HG02943 (cell line): ENCODE measurements around the gene AP5B1.
"Not testable (repeated sequence)": the region's sequence is repeated elsewhere in the genome, so short reads cannot be mapped to it uniquely, and the experiment has no call there.

Experiments used
- ATAC-seq: cut with Tn5 transposase; IDR thresholded peaks from one replicate; pipeline ENCODE4 v1.9.1; 2021; ENCODE audit warnings: mild to moderate bottlenecking, low read depth, moderate library complexity; ENCODE audit not compliant: unreplicated experiment

AP5B1 gene

DNA sequence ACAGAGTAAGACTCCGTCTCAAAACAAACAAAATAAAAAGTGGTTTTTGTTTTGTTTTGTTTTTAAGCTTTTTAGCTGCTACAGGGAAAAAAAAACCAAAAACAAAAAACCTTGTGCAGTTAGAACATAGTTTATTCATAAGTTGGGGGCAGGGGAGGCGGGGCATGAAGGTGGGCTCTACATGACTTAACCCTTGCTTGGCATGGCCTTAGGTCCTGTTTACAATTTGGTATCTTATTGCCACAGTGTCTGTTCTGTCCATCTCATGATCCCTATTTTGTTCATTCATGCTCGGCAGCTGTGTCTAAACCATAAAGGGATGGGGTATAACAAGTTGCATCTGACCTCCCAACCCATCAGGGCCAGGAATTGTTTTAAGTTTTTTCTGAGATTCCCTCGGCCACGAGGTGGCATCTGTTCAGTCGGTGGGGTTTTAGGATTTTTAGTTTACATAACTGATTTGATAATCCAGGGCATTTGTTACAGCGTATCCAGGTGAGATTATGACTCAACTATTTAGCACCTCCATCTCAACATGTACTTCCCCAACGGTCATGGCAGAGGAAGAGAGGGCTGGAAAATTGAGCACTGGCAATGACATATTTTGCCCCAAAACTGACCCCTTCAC lies 6.9 kb downstream of the AP5B1 start:
- no peak for ATAC-seq

DNA sequence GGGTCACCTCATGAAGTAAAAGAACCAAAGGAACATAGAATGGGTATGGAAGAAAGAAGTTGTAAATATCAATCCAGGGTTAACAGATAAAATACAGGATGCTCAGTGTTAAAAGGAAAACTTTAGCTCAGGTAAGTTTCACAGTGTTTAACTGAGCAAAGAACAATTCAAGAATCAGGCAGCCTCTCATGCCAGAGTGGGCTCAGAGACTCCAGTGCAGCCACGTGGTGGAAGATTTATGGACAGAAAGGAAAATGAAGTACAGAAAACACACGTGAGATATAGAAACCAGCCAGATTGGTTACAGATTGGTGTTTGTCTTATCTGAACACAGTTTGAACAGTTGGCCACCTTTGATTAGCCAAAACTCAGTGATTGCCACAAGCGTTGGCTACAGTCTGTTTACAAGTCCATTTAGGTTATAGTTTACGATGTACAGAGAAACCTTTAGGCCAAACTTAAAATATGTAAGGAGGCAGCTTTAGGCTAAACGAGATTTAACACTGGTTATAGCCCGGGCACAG lies 9.1 kb downstream of the AP5B1 start:
- ATAC-seq: no peak

DNA sequence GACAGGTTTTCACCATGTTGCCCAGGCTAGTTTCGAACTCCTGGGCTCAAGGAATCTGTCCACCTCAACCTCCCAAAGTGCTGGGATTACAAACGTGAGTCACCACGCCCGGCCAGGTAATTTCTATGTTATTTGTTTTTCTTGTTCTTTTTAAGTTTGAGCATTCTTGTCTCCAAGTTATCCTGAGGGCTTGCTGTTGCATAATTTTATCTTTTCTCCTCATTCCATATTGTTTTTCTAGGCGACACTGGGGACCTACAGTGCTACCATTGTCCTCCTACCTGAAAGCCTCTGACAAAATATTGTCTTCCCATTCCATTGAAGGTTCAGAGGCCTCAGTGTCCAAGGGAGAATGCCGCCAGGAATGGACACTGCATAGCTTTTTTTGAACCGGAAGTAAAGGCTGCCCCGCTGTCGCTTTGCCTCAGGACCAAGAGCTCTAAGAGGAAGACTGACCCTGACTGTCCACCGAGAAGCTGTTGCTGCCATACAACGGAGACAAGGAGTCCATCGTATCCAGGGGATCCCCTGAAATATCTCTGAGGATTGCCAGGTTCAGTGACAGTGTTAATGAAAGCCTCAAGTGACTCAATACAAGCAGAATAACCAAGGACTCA lies 9.7 kb downstream of the AP5B1 start:
- no peak for ATAC-seq

DNA sequence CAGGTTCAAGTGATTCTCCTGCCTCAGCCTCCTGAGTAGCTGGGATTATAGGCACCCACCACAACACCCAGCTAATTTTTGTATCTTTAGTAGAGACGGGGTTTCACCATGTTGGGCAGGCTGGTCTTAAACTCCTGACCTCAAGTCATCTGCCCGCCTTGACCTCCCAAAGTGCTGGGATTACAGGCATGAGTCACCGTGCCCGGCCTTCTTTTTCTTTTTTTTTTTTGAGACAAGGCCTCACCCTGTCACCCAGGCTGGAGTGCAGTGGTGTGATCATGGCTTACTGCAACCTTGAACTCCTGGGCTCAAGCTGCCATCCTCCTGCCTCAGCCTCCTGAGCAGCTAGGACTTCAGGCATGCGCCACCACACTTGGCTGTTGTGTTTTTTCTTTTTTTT lies 13.0 kb downstream of the AP5B1 start:
- not testable (repeated sequence) for ATAC-seq

DNA sequence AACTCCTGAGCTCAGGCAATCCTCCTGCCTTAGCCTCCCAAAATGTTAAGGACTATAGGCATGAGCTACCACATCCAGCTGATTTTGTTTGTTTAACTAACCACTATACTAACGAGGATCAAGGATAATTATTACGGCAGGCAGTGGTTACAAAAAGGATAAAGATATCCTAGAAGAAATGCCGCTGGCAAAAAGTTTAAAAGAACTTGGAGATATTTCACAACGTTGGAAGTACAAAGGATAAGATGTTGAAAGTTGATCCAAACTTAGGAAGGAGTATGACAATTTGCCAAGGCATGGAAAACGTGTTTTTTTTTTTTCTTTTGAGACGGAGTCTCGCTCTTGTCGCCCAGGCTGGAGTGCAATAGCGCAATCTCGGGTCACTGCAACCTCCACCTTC lies 13.4 kb downstream of the AP5B1 start:
- no peak for ATAC-seq

DNA sequence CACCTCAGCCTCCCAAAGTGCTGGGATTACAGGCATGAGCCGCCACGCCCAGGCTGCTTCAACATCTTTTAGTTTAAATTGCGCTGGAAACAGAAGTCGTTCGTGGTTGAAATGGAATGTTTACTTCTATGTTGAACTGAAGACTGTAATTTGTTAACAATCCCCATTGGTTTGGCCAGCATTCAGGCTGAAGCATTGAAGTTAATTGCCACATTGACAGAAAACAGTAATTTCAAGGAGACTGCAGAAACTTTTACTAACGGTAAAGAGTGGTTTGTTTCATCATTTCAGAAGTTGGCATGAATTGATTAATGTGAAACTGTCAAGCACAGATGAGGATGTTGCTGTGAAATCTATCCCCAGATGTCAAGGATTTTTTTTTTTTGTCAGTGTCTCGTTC lies 14.2 kb downstream of the AP5B1 start:
- no peak for ATAC-seq

DNA sequence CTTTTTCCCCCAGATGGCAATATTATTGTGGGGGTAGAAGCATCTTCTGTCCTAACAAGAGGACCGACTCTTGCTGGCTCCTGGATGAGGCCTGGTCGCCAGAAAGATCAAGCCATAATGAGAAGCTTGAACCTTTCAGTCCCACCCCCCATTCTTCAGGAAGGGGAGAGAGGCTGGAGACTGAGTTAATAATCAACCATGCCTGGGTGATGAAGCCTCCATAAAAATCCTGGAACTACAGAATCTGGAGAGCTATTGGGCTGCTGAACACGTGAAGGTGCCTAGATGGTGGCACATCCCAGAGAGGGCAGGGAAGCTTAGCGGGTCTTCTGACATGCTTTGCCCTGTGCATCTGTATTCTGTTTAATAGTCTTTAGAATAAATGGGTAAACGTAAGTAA lies 16.3 kb downstream of the AP5B1 start:
- ATAC-seq: no peak

DNA sequence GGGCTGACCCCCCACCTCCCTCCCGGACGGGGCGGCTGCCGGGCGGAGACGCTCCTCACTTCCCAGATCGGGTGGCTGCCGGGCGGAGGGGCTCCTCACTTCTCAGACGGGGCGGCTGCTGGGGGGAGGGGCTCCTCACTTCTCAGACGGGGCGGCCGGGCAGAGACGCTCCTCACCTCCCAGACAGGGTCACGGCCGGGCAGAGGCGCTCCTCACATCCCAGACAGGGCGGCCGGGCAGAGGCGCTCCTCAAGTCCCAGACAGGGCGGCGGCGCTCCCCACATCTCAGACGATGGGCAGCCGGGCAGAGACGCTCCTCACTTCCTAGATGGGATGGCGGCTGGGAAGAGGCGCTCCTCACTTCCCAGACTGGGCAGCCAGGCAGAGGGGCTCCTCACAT lies 18.0 kb downstream of the AP5B1 start:
- ATAC-seq: not testable (repeated sequence)

DNA sequence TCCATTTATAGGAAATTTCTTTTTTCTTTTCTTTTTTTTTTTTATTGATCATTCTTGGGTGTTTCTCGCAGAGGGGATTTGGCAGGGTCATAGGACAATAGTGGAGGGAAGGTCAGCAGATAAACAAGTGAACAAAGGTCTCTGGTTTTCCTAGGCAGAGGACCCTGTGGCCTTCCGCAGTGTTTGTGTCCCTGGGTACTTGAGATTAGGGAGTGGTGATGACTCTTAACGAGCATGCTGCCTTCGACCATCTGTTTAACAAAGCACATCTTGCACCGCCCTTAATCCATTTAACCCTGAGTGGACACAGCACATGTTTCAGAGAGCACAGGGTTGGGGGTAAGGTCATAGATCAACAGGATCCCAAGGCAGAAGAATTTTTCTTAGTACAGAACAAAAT lies 18.6 kb downstream of the AP5B1 start:
- not testable (repeated sequence) for ATAC-seq

DNA sequence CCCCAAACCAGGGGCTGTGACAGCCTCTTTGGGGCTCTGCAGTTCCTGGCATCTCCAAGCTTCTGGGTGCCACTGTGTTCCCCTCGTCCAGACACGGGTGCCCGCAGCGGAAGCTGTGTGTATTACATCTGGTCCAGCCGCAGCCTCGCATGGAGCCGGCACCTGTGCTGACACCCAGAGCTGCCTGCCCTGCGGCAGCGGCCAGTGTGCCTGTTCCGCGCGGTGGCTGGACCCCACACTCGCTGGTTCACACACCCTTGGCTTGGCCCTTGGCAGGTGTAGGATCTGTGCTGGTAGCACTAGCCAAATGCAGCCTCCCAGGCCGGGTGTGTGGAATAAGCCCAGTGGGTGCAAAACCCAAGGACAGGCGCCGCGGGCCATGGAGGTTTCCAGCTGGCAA lies 35.7 kb downstream of the AP5B1 start:
- ATAC-seq: no peak

DNA sequence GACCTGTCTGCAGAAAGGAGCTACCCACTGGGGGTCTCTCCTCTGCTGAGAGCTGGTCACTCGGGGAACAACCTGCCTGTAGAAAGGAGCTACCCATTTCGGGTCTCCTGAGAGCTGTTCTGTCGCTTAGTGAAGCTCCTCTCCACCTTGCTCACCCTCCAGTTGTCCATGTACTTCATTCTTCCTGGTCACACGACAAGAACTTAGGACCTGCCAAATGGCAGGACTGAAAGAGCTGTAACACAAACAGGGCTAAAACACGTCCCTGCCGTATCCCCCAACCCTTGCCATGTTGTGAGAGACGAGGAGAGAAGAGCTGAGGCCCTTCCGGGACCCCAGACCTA lies 36.1 kb downstream of the AP5B1 start:
- no peak for ATAC-seq

DNA sequence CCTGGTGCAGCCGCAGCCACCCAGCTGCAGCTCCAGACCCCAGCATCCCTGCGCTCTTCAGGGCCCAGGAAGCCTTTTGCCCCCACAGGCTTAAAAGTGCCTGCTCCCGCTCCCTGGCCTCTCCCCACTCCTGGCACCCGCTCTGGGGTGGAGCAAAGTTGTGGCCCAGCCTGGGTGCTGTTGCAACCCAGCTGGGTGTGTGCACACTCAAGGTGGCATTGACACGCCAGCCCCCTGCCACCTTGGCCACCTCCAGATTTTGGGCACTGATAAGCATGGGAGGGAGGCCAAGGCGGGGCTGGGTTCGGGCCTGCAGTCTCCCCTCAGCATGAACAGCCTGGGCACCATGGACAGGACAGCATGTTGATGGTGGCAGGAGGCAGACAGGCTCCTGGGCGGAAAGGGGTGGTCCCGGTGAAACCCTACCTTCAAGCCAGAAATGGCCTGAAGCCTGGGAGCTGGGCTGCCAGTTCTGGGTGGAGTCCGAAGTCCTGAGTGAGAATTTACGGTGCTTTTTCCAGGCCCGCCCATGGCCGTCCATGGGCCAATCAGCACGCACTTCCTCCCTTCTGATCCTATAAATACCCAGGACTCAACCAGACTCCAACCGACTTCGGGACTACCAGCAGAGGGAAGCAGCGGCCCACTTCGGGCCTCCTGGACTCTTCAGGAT lies 36.6 kb downstream of the AP5B1 start:
- no peak for ATAC-seq

DNA sequence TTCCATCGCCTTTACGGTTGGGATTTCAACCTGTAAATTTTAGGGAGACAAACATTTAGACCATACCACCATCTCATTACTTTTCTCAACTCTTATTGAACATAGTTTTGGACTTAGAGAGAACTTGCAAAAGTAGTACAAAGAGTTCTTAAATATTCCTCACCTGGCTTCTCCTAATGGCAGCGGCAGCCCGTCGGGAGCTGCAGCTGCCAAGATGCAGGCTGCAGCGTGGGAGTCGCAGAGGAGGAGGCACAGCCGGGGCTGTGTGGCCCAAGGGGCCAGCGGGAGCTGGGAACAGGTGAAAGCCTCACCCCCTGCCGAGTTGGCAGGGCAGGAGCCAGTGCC lies 37.1 kb downstream of the AP5B1 start:
- ATAC-seq: no peak

DNA sequence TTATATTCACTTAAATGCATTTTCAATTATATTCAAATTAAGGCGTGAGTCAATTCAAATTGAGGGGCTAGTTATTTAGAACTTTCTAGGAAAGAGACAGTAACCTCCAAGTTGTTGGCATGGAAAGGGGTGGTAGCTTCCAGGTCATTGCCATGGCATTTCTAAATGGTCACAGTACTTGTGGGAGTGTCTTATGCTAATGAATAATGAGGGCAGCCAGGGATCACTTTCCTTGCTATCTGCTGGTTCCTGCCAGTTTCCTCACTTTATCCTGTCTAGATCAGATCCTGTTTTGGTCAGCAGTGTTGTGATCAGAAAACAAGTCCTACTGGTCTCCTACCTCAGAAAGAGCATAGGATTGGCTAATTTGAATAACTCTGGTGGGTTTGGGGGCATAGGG lies 38.4 kb downstream of the AP5B1 start:
- no peak for ATAC-seq

DNA sequence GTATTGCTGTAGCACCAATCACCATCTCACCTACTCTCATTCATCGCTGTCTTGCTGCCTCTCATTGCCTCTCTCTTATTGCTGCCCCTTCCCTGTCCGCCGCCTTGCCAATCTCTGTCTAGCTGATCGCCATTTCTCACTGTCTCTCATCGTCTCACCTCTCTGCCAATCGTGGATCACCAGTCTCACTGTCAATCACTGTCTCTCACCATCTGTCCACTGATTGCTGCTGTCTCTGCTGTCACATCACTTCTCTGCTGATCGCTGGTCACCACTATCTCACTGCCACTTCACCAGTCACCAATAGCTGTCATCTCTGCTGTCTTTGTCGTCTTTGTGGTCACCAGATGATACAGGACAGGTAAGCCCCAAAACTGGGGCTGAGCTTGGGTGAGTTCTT lies 39.6 kb downstream of the AP5B1 start:
- no peak for ATAC-seq

DNA sequence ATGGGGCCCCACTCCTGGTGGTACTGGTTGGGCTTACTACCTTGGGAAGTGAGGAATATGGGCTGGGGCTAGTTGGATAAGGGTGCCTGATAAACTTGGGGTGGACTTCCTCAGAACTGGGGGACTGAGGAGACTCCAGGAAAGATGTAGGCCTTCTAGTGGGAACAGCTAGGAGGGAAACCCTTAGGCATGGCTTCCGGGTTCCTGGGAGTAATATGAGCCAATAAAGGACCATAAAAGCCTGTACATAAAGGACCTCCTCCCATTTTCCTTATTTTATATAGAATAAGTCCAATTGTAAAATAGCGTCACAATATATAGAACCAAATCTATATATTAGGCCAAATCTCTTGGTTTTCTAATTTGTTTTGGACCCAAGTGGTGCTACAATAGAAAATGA lies 41.8 kb downstream of the AP5B1 start:
- no peak for ATAC-seq

DNA sequence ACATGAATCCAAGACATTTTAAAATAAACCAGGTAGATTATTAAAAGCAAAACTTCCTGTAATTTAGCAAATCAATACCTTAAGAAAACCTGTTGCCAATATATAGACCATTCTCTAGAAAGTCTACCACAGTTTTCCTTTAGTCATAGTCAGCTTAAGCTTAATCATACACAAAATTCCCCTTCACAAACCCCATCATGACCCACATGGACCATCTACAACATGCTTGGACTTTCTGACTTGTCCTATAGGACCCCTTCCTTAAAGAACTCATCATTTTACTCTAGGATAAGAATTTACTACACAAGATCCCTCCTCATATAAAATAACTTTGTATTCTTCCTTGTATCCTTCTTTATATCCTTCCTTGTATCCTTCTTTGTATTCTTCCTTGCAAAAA lies 44.0 kb downstream of the AP5B1 start:
- ATAC-seq: no peak

DNA sequence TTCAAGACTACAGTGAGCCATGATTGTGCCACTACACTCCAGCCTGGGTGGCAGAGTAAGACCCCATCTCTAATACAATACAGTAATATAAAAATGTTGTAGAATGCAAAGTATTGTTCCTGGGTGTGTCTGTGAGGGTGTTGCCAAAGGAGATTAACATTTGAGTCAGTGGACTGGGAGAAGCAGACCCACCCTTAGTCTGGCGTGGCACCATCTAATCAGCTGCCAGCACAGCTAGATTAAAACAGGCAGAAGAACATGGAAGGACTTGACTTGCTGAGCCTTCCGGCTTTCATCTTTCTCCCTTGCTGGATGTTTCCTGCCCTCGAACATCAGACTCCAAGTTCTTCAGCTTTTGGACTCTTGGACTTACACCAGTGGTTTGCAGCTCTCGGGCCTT lies 45.7 kb downstream of the AP5B1 start:
- not testable (repeated sequence) for ATAC-seq

DNA sequence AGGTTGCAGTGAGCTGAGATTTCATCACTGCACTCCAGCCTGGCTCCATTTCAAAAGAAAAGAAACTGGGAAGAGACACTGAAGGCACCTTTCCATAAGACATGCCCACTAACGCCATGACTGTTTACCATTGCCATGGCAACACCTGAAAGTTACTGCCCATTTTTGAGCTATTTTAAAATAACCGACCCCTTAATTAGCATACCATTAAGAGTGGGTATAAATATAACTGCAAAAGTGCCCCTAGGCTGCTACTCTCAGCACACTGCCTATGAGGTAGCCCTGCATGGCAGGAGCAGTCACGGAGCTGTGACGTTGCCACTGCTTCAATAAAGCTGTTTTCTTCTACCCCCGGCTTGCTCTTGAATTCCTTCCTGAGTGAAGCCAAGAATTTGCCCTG lies 50.3 kb downstream of the AP5B1 start:
- ATAC-seq: no peak

DNA sequence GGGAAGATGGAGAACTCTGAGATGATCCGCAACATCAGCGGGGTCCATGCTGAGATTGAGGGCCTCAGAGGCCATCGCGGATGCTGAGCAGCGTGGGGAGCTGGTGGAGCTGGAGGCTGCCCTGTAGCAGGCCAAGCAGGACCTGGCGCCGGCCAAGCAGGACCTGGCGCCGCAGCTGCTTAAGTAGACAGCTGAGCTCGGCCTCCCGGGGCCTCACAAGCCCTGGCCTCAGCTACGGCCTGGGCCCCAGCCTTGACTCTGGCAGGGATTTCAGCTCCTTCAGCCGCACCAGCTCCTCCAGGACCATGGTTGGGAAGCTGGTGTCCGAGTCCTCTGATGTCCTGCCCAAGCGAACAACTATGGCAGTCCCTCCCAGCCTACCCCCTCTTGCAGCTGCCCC lies 52.9 kb downstream of the AP5B1 start:
- no peak for ATAC-seq

DNA sequence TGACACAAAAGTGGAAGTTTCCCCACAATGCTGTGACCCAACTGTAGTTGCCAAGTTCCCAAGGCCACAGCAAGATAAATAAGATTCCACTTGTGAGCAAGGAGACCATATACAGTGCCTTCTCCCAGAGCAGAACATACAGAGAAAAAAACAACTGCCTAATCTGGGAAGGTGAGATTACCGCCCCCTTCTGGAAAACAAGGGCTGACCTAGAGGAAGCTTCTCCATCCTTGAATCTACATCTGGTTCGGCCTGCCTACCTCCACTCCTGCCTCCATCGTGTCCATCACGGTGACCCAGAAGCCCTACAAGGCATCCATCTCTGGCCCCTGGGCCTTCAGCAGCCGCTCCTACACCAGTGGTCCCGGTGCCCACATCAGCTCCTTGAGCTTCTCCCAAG lies 54.1 kb downstream of the AP5B1 start:
- ATAC-seq: no peak
